ENCODE data around the gene ERBIN.

ERBIN gene

DNA sequence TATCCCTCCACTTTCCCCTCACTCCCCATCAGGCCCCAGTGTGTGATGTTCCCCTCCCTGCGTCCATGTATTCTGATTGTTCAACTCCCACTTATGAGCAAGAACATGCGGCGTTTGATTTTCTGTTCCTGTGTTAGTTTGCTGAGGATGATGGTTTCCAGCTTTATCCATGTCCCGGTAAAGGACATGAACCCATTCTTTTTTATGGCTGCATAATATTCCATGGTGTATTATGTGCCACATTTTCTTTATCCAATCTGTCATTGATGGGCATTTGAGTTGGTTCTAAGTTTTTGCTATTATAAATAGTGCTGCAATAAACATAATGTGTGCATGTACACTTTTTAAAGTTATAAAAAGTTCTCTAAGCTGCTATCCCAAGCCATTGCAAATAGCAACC, 75.6 kb downstream of the ERBIN start:
- no peak overlapping the region for H3K4me2 ChIP-seq (ENCODE audit: insufficient read depth, low read length)
- TF ChIP-seq CTCF (IDR thresholded peaks at IDR 0.05; ENCODE audit: borderline replicate concordance, extremely low read depth, low read length, poor library complexity, severe bottlenecking) (no peak), EZH2 (IDR thresholded peaks at IDR 0.05; ENCODE audit: borderline replicate concordance, low read depth, low read length, severe bottlenecking) (no peak)

GRCh38 chr5:66002415-66002814, 76.0 kb downstream of the ERBIN start:
- DNase-seq (no peak), ATAC-seq (ENCODE audit: insufficient read depth, low read depth) (peak; percentile 45; the same call in 1 of the 3 replicates)
- Histone ChIP-seq H3K79me2 (ENCODE audit: insufficient read depth, low read length) (peaks cover 80% of the 10 kb centered on the region), H4K20me1 (ENCODE audit: insufficient read depth, low read length) (peaks cover 27% of the 10 kb centered on the region; the same call in 1 of the 2 replicates), H3K4me3 (ENCODE audit: low read depth in 1 of 2, low read length in 2 of 2) (no peak overlapping the region), H3K9ac (ENCODE audit: low read depth, low read length) (no peak overlapping the region), H3K27ac (ENCODE audit: low read length) (no peak overlapping the region), H3K27me3 (ENCODE audit: insufficient read depth, low read length, poor library complexity) (no peaks in the 10 kb centered on the region), H3K36me3 (ENCODE audit: insufficient read depth, low read length) (peaks cover 70% of the 10 kb centered on the region), H3K9me3 (ENCODE audit: insufficient read depth, low read length, severe bottlenecking) (no peaks in the 10 kb centered on the region), H3K4me1 (ENCODE audit: insufficient read depth, low read length) (no peaks in the 10 kb centered on the region; the same call in 1 of the 2 replicates), H2AFZ (ENCODE audit: low read depth, low read length) (no peak overlapping the region), H3K4me2 (ENCODE audit: insufficient read depth, low read length) (no peak overlapping the region)
- TF ChIP-seq CTCF (IDR thresholded peaks at IDR 0.05; ENCODE audit: borderline replicate concordance, extremely low read depth, low read length, poor library complexity, severe bottlenecking) (no peak), EZH2 (IDR thresholded peaks at IDR 0.05; ENCODE audit: borderline replicate concordance, low read depth, low read length, severe bottlenecking) (no peak)

More for the DNA sequence above, 75.6 kb downstream of the ERBIN start:
- peaks cover 28% of the 10 kb centered on the region; the same call in 1 of the 2 replicates for H4K20me1 ChIP-seq (ENCODE audit: insufficient read depth, low read length)
- ATAC-seq (ENCODE audit: insufficient read depth, low read depth) (no peak), DNase-seq (no peak)
- no peaks in the 10 kb centered on the region; the same call in 1 of the 2 replicates for H3K4me1 ChIP-seq (ENCODE audit: insufficient read depth, low read length)
- H3K4me3 ChIP-seq (ENCODE audit: low read depth in 1 of 2, low read length in 2 of 2), result no peak overlapping the region
- no peak overlapping the region for H3K27ac ChIP-seq (ENCODE audit: low read length)
- peaks cover 74% of the 10 kb centered on the region for H3K36me3 ChIP-seq (ENCODE audit: insufficient read depth, low read length)
- H3K9me3 ChIP-seq (ENCODE audit: insufficient read depth, low read length, severe bottlenecking), result no peaks in the 10 kb centered on the region
- no peaks in the 10 kb centered on the region for H3K27me3 ChIP-seq (ENCODE audit: insufficient read depth, low read length, poor library complexity)
- no peak overlapping the region for H3K9ac ChIP-seq (ENCODE audit: low read depth, low read length)
- H2AFZ ChIP-seq (ENCODE audit: low read depth, low read length), result no peak overlapping the region
- H3K79me2 ChIP-seq (ENCODE audit: insufficient read depth, low read length), result peaks cover 84% of the 10 kb centered on the region

- H3K79me2 ChIP-seq (ENCODE audit: insufficient read depth, low read length), result peaks cover 80% of the 10 kb centered on the region
- H3K9ac ChIP-seq (ENCODE audit: low read depth, low read length), result no peak overlapping the region
- H3K36me3 ChIP-seq (ENCODE audit: insufficient read depth, low read length), result peaks cover 54% of the 10 kb centered on the region
- no peak for TF ChIP-seq CTCF (IDR thresholded peaks at IDR 0.05; ENCODE audit: borderline replicate concordance, extremely low read depth, low read length, poor library complexity, severe bottlenecking)
- TF ChIP-seq EZH2 (IDR thresholded peaks at IDR 0.05; ENCODE audit: borderline replicate concordance, low read depth, low read length, severe bottlenecking), result no peak
- no peak for DNase-seq
- H2AFZ ChIP-seq (ENCODE audit: low read depth, low read length), result no peak overlapping the region
- no peak overlapping the region for H3K4me3 ChIP-seq (ENCODE audit: low read depth in 1 of 2, low read length in 2 of 2)
- no peak overlapping the region for H3K4me2 ChIP-seq (ENCODE audit: insufficient read depth, low read length)
- no peaks in the 10 kb centered on the region for H3K27me3 ChIP-seq (ENCODE audit: insufficient read depth, low read length, poor library complexity)
- H3K4me1 ChIP-seq (ENCODE audit: insufficient read depth, low read length), result no peaks in the 10 kb centered on the region; the same call in 1 of the 2 replicates
- no peak for ATAC-seq (ENCODE audit: insufficient read depth, low read depth)
- H3K27ac ChIP-seq (ENCODE audit: low read length), result no peak overlapping the region
- H3K9me3 ChIP-seq (ENCODE audit: insufficient read depth, low read length, severe bottlenecking), result no peaks in the 10 kb centered on the region
- peaks cover 27% of the 10 kb centered on the region; the same call in 1 of the 2 replicates for H4K20me1 ChIP-seq (ENCODE audit: insufficient read depth, low read length)
Measured at GRCh38 chr5:66004216-66004615, 77.8 kb downstream of the ERBIN start.

Data from DND-41 (cell line).